ENCODE results near the gene USP13. TPM values are rescaled to one million over a fixed set of nuclear protein-coding genes. Genes with fewer than 3 reads are reported as not detected.

Gene USP13
- total and polyA plus RNA-seq, 10 of the 15 experiments (the other 5 are each of a cell fraction or from before 2014, with no cell fraction given), result 3.2 to 20.8 (median 9.0) TPM

GRCh38 chr3:179615458-179616173 lies 37.2 kb upstream of the USP13 start (continued):
- TF ChIP-seq ZBTB33 (IDR thresholded peaks at IDR 0.05), result no peak

GRCh38 chr3:179622023-179622422 lies 30.8 kb upstream of the USP13 start:
- peaks cover 0 to 19% of the 10 kb centered on the region in 2 experiments; a peak in 2 of 4 replicates for H3K36me3 ChIP-seq (ENCODE audit: control insufficient read depth in 2 of 2, insufficient read depth in 2 of 2, low read length in 1 of 2)
- ChIA-PET POLR2A (no interaction called here), RAD21 (ENCODE audit: unreplicated experiment) (no interaction called here), SMC1A (ENCODE audit: uncharacterized antibody, unreplicated experiment) (interaction anchor here (0.9 kb wide), 1 partner anchor 10 kb away, joined by 3 read pairs; no protein-coding TSS in a partner anchor), CTCF (interaction anchor here (0.7 to 0.9 kb wide), 3 partner anchors 11 to 973 kb away, joined by 3 to 4 read pairs (median 3); no protein-coding TSS in a partner anchor)
- DNase-seq (ENCODE audit: low read depth, low spot score), result no peak
- H4K20me1 ChIP-seq (ENCODE audit: control insufficient read depth, insufficient read depth), result no peaks in the 10 kb centered on the region
- in situ Hi-C loops (cut with MboI), result no loop called here
- WGBS (ENCODE audit: insufficient coverage, insufficient replicate concordance, low lambda C conversion rate, missing lambda C conversion rate), result 80% methylated on average over 2 of the region's 2 CpGs
- intact Hi-C loops (cut with micrococcal nuclease; ENCODE audit: unreplicated experiment), result no loop called here
- H3K79me2 ChIP-seq (ENCODE audit: control insufficient read depth, insufficient read depth, low read length), result no peaks in the 10 kb centered on the region
- FAIRE-seq, result no peak
- H3K4me3 ChIP-seq, result no peak overlapping the region
- no peaks in the 10 kb centered on the region for H3K27me3 ChIP-seq (replicated peaks in 1 of 2; ENCODE audit: control insufficient read depth in 2 of 2, insufficient read depth in 2 of 2, low read length in 1 of 2)
- no peak overlapping the region for H3K4me2 ChIP-seq (ENCODE audit: control insufficient read depth, insufficient read depth)
- ATAC-seq, result no peak
- BruUV-seq (replicated peaks), result no TSS peak
- H3K9me3 ChIP-seq (replicated peaks; ENCODE audit: control insufficient read depth, insufficient read depth, low read length), result no peaks in the 10 kb centered on the region
- no peak overlapping the region for H3K27ac ChIP-seq (ENCODE audit: control insufficient read depth, insufficient read depth)
- H2AFZ ChIP-seq (ENCODE audit: control insufficient read depth, low read depth, low read length), result no peak overlapping the region
- no peak overlapping the region for H3K9ac ChIP-seq (ENCODE audit: control insufficient read depth, insufficient read depth, low read length)
- no peaks in the 10 kb centered on the region for H3K4me1 ChIP-seq (ENCODE audit: control insufficient read depth, insufficient read depth, low read length)
- TF ChIP-seq SUZ12 (IDR thresholded peaks at IDR 0.05; ENCODE audit: unreplicated experiment) (no peak), SMAD5 (IDR thresholded peaks at IDR 0.05; ENCODE audit: low read depth) (no peak), MTA2 (IDR thresholded peaks at IDR 0.05; ENCODE audit: low read depth) (no peak), CREM (IDR thresholded peaks at IDR 0.05; ENCODE audit: low read depth) (no peak), IKZF2 (IDR thresholded peaks at IDR 0.05) (no peak), HSF1 (IDR thresholded peaks at IDR 0.05; ENCODE audit: low read depth, low read length) (no peak), CHD4 (IDR thresholded peaks at IDR 0.05) (no peak), POLR2AphosphoS2 (IDR thresholded peaks at IDR 0.05; ENCODE audit: low read depth, low read length) (no peak), NFYA (IDR thresholded peaks at IDR 0.05; ENCODE audit: borderline replicate concordance, low read depth, low read length) (no peak), USF1 (IDR thresholded peaks at IDR 0.05; ENCODE audit: borderline replicate concordance, extremely low read length, insufficient read depth, low read depth, low read length) (no peak), CBFB (IDR thresholded peaks at IDR 0.05; ENCODE audit: low read depth) (no peak), PKNOX1 (IDR thresholded peaks at IDR 0.05) (no peak), NR2C2 (IDR thresholded peaks at IDR 0.05; ENCODE audit: borderline replicate concordance, control insufficient read depth, insufficient read length, low read depth) (no peak), MEF2B (IDR thresholded peaks at IDR 0.05; ENCODE audit: partially characterized antibody, poor library complexity, severe bottlenecking) (no peak), PAX5 (IDR thresholded peaks at IDR 0.05; ENCODE audit: borderline replicate concordance, low read depth, low read length) (no peak), ZNF384 (IDR thresholded peaks at IDR 0.05; ENCODE audit: borderline replicate concordance, low read depth, low read length) (no peak), MEF2A (IDR thresholded peaks at IDR 0.05; ENCODE audit: insufficient read depth, low read depth, low read length) (no peak)
